Muscle layer of colon (tissue), 2 donors: Measurements from ENCODE around the gene YTHDF1.
"Not testable (repeated sequence)": the region's sequence is repeated elsewhere in the genome, so short reads cannot be mapped to it uniquely, and the experiment has no call there.

Experiments used
- H3K27ac ChIP-seq: one replicate; pipeline ENCODE4 v1.7.0; 2013; ENCODE audit warnings: low read depth, mild to moderate bottlenecking, low read length, moderate library complexity
- H3K27me3 ChIP-seq, 2 donors: one replicate each; pipeline ENCODE4 v1.7.0; 2013; ENCODE audit warnings: low read length in 2 of 2, mild to moderate bottlenecking in 2 of 2; ENCODE audit not compliant: insufficient read depth in 2 of 2, control insufficient read depth in 1 of 2
- H3K36me3 ChIP-seq: one replicate; pipeline ENCODE4 v1.7.0; 2013; ENCODE audit warnings: mild to moderate bottlenecking, low read length; ENCODE audit not compliant: insufficient read depth
- H3K4me1 ChIP-seq: one replicate; pipeline ENCODE4 v1.7.0; 2013; ENCODE audit warnings: mild to moderate bottlenecking, low read length; ENCODE audit not compliant: insufficient read depth
- H3K4me3 ChIP-seq, 2 donors: one replicate each; pipeline ENCODE4 v1.7.0; 2013; ENCODE audit warnings: low read length in 2 of 2, low read depth in 1 of 2, mild to moderate bottlenecking in 1 of 2, moderate library complexity in 1 of 2
- H3K9ac ChIP-seq: one replicate; pipeline ENCODE4 v1.7.0; 2013; ENCODE audit warnings: low read length
- H3K9me3 ChIP-seq: one replicate; pipeline ENCODE4 v1.7.0; 2013; ENCODE audit warnings: mild to moderate bottlenecking, low read length
- donor health status: abdominal sarcoma.
- donor health status: Adenocarcinoma of cecum.

YTHDF1 gene

GRCh38 chr20:63162206-63162795 is 53.6 kb downstream of the YTHDF1 start:
- H3K9ac ChIP-seq = no peak overlapping the region
- no peaks in the 10 kb centered on the region for H3K9me3 ChIP-seq
- peaks cover 0 to 16% of the 10 kb centered on the region in 2 donors for H3K27me3 ChIP-seq
- H3K4me3 ChIP-seq = no peak overlapping the region
- H3K36me3 ChIP-seq = no peaks in the 10 kb centered on the region
- H3K27ac ChIP-seq = no peak overlapping the region
- no peaks in the 10 kb centered on the region for H3K4me1 ChIP-seq

DNA sequence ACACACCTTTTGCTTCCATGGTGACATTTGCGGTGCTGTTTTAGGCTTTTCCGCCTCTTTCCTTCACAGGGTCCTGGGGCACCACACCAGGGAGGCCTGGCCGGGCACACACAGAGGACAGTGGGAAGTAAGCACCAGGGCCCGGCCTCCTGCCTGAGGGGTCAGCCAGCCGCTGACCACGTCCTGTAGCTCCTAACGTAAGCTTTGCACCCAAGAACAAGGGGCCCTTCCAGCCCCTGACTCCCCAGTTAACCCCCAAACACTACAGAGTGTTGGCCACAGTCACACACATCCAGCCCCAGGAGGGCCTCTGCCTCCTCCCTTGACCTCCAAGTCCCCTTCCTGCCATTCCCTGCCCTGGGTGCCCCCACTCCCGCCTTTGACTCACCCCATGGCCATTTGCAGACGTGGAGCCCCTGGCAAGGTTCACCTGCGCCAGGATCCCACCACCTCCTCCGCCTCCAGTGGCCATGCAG is 54.7 kb downstream of the YTHDF1 start:
- H3K9ac ChIP-seq = no peak overlapping the region
- no peak overlapping the region for H3K4me3 ChIP-seq
- no peaks in the 10 kb centered on the region for H3K9me3 ChIP-seq
- H3K27me3 ChIP-seq = peaks cover 0 to 19% of the 10 kb centered on the region in 2 donors
- H3K36me3 ChIP-seq = no peaks in the 10 kb centered on the region
- H3K27ac ChIP-seq = no peak overlapping the region
- H3K4me1 ChIP-seq = no peaks in the 10 kb centered on the region

DNA sequence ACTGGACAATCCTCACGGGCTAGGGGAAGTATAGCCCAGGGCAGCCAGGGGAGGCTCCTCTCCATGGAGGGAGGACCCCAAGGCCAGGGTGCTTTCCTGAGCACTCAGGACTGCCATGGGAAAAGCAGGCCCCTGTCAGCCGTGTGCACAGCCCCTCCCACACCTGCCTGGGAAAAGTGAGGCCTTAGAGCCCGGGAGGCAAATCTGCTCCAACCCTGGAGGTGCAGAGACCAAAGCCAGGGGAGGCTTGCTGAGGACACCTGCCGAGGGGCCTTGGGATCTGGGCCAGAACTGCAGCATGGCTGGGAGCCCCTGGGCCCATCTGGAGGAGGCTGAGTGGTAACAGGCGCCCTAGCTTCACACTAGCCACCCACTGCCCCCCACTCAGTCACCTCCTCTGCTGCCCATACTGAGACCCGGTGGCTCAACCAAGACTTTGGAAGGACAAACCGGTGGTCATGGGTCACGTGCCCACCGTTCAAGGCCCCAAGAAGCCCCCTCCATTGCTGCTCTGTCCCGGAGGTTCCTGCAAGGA is 55.2 kb downstream of the YTHDF1 start:
- Histone ChIP-seq H3K4me1 (no peaks in the 10 kb centered on the region), H3K27me3 (peaks cover 0 to 24% of the 10 kb centered on the region in 2 donors), H3K36me3 (no peaks in the 10 kb centered on the region), H3K4me3 (no peak overlapping the region), H3K9ac (no peak overlapping the region), H3K27ac (no peak overlapping the region), H3K9me3 (no peaks in the 10 kb centered on the region)

- Histone ChIP-seq H3K4me3 (no peak overlapping the region), H3K9ac (no peak overlapping the region), H3K36me3 (no peaks in the 10 kb centered on the region), H3K27me3 (peaks cover 0 to 26% of the 10 kb centered on the region in 2 donors), H3K27ac (no peak overlapping the region), H3K4me1 (no peaks in the 10 kb centered on the region), H3K9me3 (no peaks in the 10 kb centered on the region)
These were observed 55.9 kb downstream of the YTHDF1 start for GRCh38 chr20:63159826-63160640.

GRCh38 chr20:63159251-63159650 is 56.7 kb downstream of the YTHDF1 start:
- not testable (repeated sequence) for H3K9ac ChIP-seq, H3K9me3 ChIP-seq, H3K4me1 ChIP-seq, H3K27ac ChIP-seq, H3K4me3 ChIP-seq, H3K36me3 ChIP-seq
- peaks cover 0 to 26% of the 10 kb centered on the region in 2 donors for H3K27me3 ChIP-seq

DNA sequence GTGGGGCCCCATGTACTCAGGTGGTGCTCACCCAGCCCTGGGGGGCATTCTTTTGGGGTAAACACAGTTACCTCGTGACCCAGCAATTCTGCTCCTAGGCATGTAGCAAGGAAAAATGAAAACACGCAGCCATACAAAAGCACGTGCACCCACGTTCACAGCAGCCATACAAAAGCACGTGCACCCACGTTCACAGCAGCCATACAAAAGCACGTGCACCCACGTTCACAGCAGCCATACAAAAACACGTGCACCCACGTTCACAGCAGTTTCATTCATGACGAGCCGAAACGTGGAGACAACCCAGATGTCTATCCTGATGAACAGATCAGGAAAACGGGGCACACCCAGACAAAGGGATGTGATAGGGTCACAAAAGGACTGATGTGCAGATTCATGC is 57.1 kb downstream of the YTHDF1 start:
- Histone ChIP-seq H3K4me1 (no peaks in the 10 kb centered on the region), H3K9me3 (no peaks in the 10 kb centered on the region), H3K4me3 (no peak overlapping the region), H3K27ac (no peak overlapping the region), H3K27me3 (peaks cover 0 to 26% of the 10 kb centered on the region in 2 donors), H3K36me3 (no peaks in the 10 kb centered on the region), H3K9ac (no peak overlapping the region)

GRCh38 chr20:63158352-63158751 is 57.6 kb downstream of the YTHDF1 start:
- no peaks in the 10 kb centered on the region for H3K4me1 ChIP-seq
- no peak overlapping the region for H3K27ac ChIP-seq
- H3K9ac ChIP-seq = no peak overlapping the region
- no peaks in the 10 kb centered on the region for H3K36me3 ChIP-seq
- H3K4me3 ChIP-seq = no peak overlapping the region
- H3K27me3 ChIP-seq = peaks cover 0 to 22% of the 10 kb centered on the region in 2 donors
- no peaks in the 10 kb centered on the region for H3K9me3 ChIP-seq

DNA sequence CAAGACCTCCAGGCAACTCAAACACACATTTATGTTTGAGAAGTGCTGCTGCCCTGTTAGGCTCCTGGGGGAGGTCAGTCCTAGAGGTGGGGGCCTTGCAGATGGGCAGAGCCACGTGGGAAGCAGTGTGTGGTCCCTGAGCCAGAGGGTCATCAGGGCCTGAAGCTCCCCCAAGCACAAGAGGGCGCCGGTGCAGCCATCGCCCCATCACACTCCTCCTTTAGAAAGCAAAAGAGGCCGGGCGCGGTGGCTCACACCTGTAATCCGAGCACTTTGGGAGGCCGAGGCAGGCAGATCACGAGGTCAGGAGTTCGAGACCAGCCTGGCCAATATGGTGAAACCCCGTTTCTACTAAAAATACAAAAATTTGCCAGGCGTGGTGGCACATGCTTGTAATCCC is 58.5 kb downstream of the YTHDF1 start:
- H3K4me1 ChIP-seq, H3K27ac ChIP-seq, H3K9me3 ChIP-seq, H3K4me3 ChIP-seq, H3K36me3 ChIP-seq, H3K9ac ChIP-seq: not testable (repeated sequence)
- peaks cover 0 to 26% of the 10 kb centered on the region in 2 donors for H3K27me3 ChIP-seq

DNA sequence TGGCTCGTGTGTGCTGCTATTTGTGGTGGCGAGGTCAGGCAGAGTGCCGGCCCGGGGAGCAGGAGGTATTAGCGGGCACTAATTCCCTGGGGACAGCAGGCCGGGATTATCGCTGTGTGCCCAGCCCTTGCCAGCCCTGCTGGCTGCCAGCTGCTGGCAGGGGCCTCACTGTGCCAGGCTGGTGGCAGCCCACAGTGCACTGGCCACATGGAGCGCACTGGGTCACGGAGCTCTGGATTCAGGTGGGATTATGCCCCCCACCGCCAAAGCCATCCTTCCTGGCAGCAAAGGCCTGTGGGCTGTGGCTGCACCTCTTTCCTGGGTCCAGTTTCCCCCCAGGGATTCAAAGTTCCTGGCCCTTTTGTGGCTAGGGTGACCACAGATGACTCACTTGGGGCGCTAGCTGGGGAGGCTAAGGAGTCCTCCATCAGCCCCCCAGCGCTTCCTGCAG is 59.7 kb downstream of the YTHDF1 start:
- Histone ChIP-seq H3K4me1 (no peaks in the 10 kb centered on the region), H3K9ac (no peak overlapping the region), H3K36me3 (no peaks in the 10 kb centered on the region), H3K27ac (no peak overlapping the region), H3K4me3 (no peak overlapping the region), H3K9me3 (no peaks in the 10 kb centered on the region), H3K27me3 (peaks cover 0 to 34% of the 10 kb centered on the region in 2 donors)

DNA sequence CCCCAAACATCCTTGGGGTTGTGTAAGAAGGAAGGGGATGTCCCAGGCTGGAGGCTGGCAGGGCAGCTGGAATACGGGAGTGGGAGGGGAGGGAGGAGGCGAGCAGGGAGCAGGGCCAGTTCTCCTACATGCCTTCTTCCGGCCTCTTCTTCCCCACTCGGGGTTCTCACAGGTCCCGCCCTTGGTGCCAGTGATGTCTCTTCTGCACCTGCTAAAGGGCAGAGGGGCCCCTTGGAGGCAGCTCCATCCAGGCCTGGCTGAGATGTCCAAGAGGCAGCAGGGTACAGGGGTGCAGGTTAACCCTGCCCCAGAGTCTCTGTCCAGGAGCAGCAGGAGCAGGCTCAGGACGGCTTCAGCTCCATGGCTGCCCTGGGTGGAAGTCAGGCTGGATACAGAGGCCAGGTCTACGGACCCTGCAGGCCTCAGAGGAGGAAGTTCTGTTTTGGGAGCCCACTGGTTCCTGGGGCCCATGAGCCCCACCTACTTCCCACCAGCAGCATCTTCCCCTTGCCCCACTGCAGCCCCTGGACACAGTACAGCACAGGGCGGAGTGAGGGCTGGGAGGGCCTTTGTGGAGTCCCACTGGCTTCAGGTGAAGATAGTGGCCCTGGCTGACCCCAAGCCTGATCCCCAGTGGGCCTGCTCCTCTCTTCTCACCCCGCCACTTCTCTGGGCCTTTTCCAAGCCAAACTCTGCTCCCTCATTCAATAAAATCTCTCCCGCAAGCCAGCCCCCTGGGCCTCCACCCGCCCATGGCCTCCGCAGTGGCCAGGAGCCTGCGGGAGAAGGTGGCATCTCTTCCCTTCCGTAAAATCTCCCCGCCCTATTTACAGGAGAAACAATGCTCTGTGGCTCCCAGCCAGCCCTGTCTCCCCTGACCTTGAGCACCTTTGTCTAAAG is 60.4 kb downstream of the YTHDF1 start:
- Histone ChIP-seq H3K9ac (no peak overlapping the region), H3K4me3 (no peak overlapping the region), H3K4me1 (no peaks in the 10 kb centered on the region), H3K9me3 (no peaks in the 10 kb centered on the region), H3K27ac (no peak overlapping the region), H3K36me3 (no peaks in the 10 kb centered on the region), H3K27me3 (peaks cover 0 to 37% of the 10 kb centered on the region in 2 donors)

DNA sequence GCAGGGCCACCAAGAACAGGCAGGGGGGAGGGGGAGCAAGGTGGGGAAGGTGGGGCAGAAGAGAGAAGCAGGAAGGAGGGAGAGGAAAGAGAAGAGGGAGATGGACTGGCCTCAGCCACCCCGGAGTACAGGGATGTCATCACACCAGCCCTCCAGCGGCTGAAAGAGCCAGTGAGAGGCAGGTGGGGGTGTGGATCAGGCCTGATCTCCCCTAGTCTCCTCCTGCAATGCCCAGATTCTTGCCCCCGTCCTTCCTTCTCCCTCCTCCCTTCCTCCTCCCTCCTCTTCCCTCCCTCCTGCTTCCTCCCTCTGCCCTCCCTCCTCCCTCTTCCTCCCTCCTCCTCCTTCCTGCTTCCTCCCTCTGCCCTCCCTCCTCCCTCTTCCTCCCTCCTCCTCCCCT is 61.5 kb downstream of the YTHDF1 start:
- H3K27ac ChIP-seq = no peak overlapping the region
- H3K4me1 ChIP-seq = no peaks in the 10 kb centered on the region
- no peak overlapping the region for H3K4me3 ChIP-seq
- H3K27me3 ChIP-seq = peaks cover 0 to 47% of the 10 kb centered on the region in 2 donors
- no peak overlapping the region for H3K9ac ChIP-seq
- H3K9me3 ChIP-seq = no peaks in the 10 kb centered on the region
- H3K36me3 ChIP-seq = no peaks in the 10 kb centered on the region
